HEK293 (cell line): ENCODE results near the gene FRA10AC1.

ENCODE experiments used
- CTCF ChIA-PET: fragments of 350-600 bp; formaldehyde crosslinking; extraction: SDS; loops from one replicate; lab custom pipeline; 2021; ENCODE audit warnings: antibody characterized with exemption; lab: Yijun Ruan, JAX
- POLR2A ChIA-PET: fragments of 300-600 bp; formaldehyde crosslinking; extraction: SDS; loops from one replicate; lab custom pipeline; 2020; ENCODE audit warnings: antibody characterized with exemption, inconsistent platforms; lab: Yijun Ruan, JAX
- H3K27ac ChIP-seq: fragments of 200-500 bp; sonication (Bioruptor generic); 2 replicates; pipeline ENCODE4 v1.5.1; 2014; ENCODE audit warnings: low read depth, low read length, control low read depth, inconsistent platforms; ENCODE audit errors: extremely low read depth
- H3K36me3 ChIP-seq, 2 experiments: fragments of 200-500 bp in 1 of 2; sonication (Bioruptor generic) in 1 of 2; 1 replicate in 1 of 2; 2 replicates in 1 of 2; pipeline ENCODE4 v1.5.1; 2014 to 2017; ENCODE audit warnings: inconsistent platforms in 2 of 2, low read length in 2 of 2; ENCODE audit not compliant: control insufficient read depth in 2 of 2, insufficient read depth in 1 of 2
- H3K4me1 ChIP-seq: fragments of 200-500 bp; sonication (Bioruptor generic); 2 replicates; pipeline ENCODE4 v1.5.1; 2014; ENCODE audit warnings: mild to moderate bottlenecking, low read length, inconsistent platforms; ENCODE audit not compliant: control insufficient read depth, insufficient read depth
- H3K4me3 ChIP-seq: 2 replicates; pipeline ENCODE4 v1.5.1; 2011; ENCODE audit warnings: low read depth, mild to moderate bottlenecking, control low read depth, low read length, moderate library complexity
- H3K9me3 ChIP-seq: fragments of 200-500 bp; sonication (Bioruptor generic); 2 replicates; pipeline ENCODE4 v1.5.1; 2014; ENCODE audit warnings: low read depth, low read length, inconsistent platforms; ENCODE audit not compliant: control insufficient read depth, insufficient read depth
- ATF2 ChIP-seq: fragments of 450-650 bp; formaldehyde crosslinking; IDR thresholded peaks from 2 replicates; pipeline ENCODE4 v1.5.1; 2016; ENCODE audit warnings: missing biosample characterization, missing genetic modification characterization, low read depth
- BCL11B ChIP-seq: fragments of 450-650 bp; formaldehyde crosslinking; IDR thresholded peaks from 2 replicates; pipeline ENCODE4 v1.5.1; 2016; ENCODE audit warnings: low read depth, missing biosample characterization, missing genetic modification characterization
- FEZF1 ChIP-seq: fragments of 450-650 bp; formaldehyde crosslinking; IDR thresholded peaks from 2 replicates; pipeline ENCODE4 v1.5.1; 2016; ENCODE audit warnings: missing biosample characterization, missing genetic modification characterization
- MZF1 ChIP-seq: fragments of 450-650 bp; formaldehyde crosslinking; IDR thresholded peaks from 2 replicates; pipeline ENCODE4 v1.5.1; 2017; ENCODE audit warnings: missing biosample characterization, missing genetic modification characterization, borderline replicate concordance
- OVOL3 ChIP-seq: fragments of 450-650 bp; formaldehyde crosslinking; IDR thresholded peaks from 2 replicates; pipeline ENCODE4 v1.5.1; 2016; ENCODE audit warnings: missing biosample characterization, missing genetic modification characterization
- SP7 ChIP-seq: fragments of 450-650 bp; formaldehyde crosslinking; IDR thresholded peaks from 2 replicates; pipeline ENCODE4 v1.5.1; 2016; ENCODE audit warnings: missing biosample characterization, missing genetic modification characterization
- TCF7L2 ChIP-seq: IDR thresholded peaks from 2 replicates; pipeline ENCODE4 v1.6.1; 2011; ENCODE audit warnings: low read depth, mild to moderate bottlenecking, inconsistent platforms, low read length, moderate library complexity, borderline replicate concordance
- TRIM28 ChIP-seq: IDR thresholded peaks from 2 replicates; pipeline ENCODE4 v1.6.1; 2011; ENCODE audit warnings: low read length, control low read depth, borderline replicate concordance
- WT1 ChIP-seq: fragments of 450-650 bp; formaldehyde crosslinking; IDR thresholded peaks from 2 replicates; pipeline ENCODE4 v1.5.1; 2016; ENCODE audit warnings: missing biosample characterization, missing genetic modification characterization
- ZBTB17 ChIP-seq: fragments of 450-650 bp; formaldehyde crosslinking; IDR thresholded peaks from 2 replicates; pipeline ENCODE4 v1.5.1; 2016; ENCODE audit warnings: missing biosample characterization, missing genetic modification characterization
- ZNF174 ChIP-seq: fragments of 450-650 bp; formaldehyde crosslinking; IDR thresholded peaks from 2 replicates; pipeline ENCODE4 v1.5.0; 2017; ENCODE audit warnings: missing biosample characterization, mild to moderate bottlenecking, missing genetic modification characterization
- ZNF184 ChIP-seq: fragments of 450-650 bp; IDR thresholded peaks from 2 replicates; pipeline ENCODE4 v1.5.1; 2018; ENCODE audit warnings: missing biosample characterization, mild to moderate bottlenecking, missing genetic modification characterization
- ZNF2 ChIP-seq: fragments of 450-650 bp; formaldehyde crosslinking; IDR thresholded peaks from 2 replicates; pipeline ENCODE4 v1.5.1; 2016; ENCODE audit warnings: missing biosample characterization, missing genetic modification characterization
- ZNF239 ChIP-seq: fragments of 450-650 bp; formaldehyde crosslinking; IDR thresholded peaks from 2 replicates; pipeline ENCODE4 v1.5.1; 2016; ENCODE audit warnings: missing biosample characterization, missing genetic modification characterization
- ZNF248 ChIP-seq: fragments of 450-650 bp; formaldehyde crosslinking; IDR thresholded peaks from 2 replicates; pipeline ENCODE4 v1.5.1; 2017; ENCODE audit warnings: missing biosample characterization, missing genetic modification characterization
- ZNF266 ChIP-seq: fragments of 450-650 bp; formaldehyde crosslinking; IDR thresholded peaks from 2 replicates; pipeline ENCODE4 v1.5.1; 2016; ENCODE audit warnings: missing biosample characterization, missing genetic modification characterization, low read depth
- ZNF274 ChIP-seq, 2 experiments: fragments of 200-500 bp in 1 of 2; fragments of 450-650 bp in 1 of 2; sonication (Bioruptor generic) in 1 of 2; formaldehyde crosslinking in 1 of 2; IDR thresholded peaks; 2 replicates each; pipeline versions ENCODE4 v1.5.1 to v1.6.1; 2014 to 2016; ENCODE audit warnings: borderline replicate concordance in 1 of 2, inconsistent platforms in 1 of 2, low read length in 1 of 2, missing biosample characterization in 1 of 2, missing genetic modification characterization in 1 of 2
- ZNF341 ChIP-seq: fragments of 450-650 bp; formaldehyde crosslinking; IDR thresholded peaks from 2 replicates; pipeline ENCODE4; 2016; ENCODE audit warnings: low read depth, missing biosample characterization, missing genetic modification characterization
- ZNF366 ChIP-seq: fragments of 450-650 bp; formaldehyde crosslinking; conservative IDR thresholded peaks from 2 replicates; pipeline ENCODE4 v1.5.1; 2016; ENCODE audit warnings: missing biosample characterization, missing genetic modification characterization
- ZNF391 ChIP-seq: fragments of 450-650 bp; formaldehyde crosslinking; IDR thresholded peaks from 2 replicates; pipeline ENCODE4 v1.5.1; 2016; ENCODE audit warnings: low read depth, missing biosample characterization, missing genetic modification characterization, borderline replicate concordance
- ZNF488 ChIP-seq: fragments of 450-650 bp; formaldehyde crosslinking; IDR thresholded peaks from 2 replicates; pipeline ENCODE4 v1.5.1; 2016; ENCODE audit warnings: missing biosample characterization, missing genetic modification characterization
- ZNF76 ChIP-seq: fragments of 450-650 bp; formaldehyde crosslinking; IDR thresholded peaks from 2 replicates; pipeline ENCODE4; 2016; ENCODE audit warnings: low read depth, missing biosample characterization, missing genetic modification characterization, borderline replicate concordance
- ZNF768 ChIP-seq: fragments of 450-650 bp; formaldehyde crosslinking; IDR thresholded peaks from 2 replicates; pipeline ENCODE4 v1.5.1; 2018; ENCODE audit warnings: missing biosample characterization, mild to moderate bottlenecking, missing genetic modification characterization
- ZSCAN30 ChIP-seq: fragments of 450-650 bp; IDR thresholded peaks from 2 replicates; pipeline ENCODE4 v1.5.1; 2018; ENCODE audit warnings: missing biosample characterization, mild to moderate bottlenecking, missing genetic modification characterization, moderate library complexity
- TF ChIP-seq, protein P1 (sequence below): fragments of 450-650 bp; formaldehyde crosslinking; IDR thresholded peaks from 2 replicates; pipeline ENCODE4 v1.5.1; 2016; ENCODE audit warnings: missing biosample characterization, missing genetic modification characterization
- TF ChIP-seq, protein P2 (sequence below): fragments of 450-650 bp; formaldehyde crosslinking; IDR thresholded peaks from 2 replicates; pipeline ENCODE4 v1.5.1; 2017; ENCODE audit warnings: missing biosample characterization, missing genetic modification characterization
- TF ChIP-seq, protein P3 (sequence below): fragments of 450-650 bp; formaldehyde crosslinking; IDR thresholded peaks from 2 replicates; pipeline ENCODE4 v1.5.1; 2016; ENCODE audit warnings: missing biosample characterization, missing genetic modification characterization, borderline replicate concordance

FRA10AC1 gene

GRCh38 chr10:93749218-93749799, 46.9 kb upstream of the FRA10AC1 start:
- no peak overlapping the region for H3K4me3 ChIP-seq
- H3K4me1 ChIP-seq = peaks cover 3% of the 10 kb centered on the region; the same call in 1 of the 2 replicates
- POLR2A ChIA-PET = no interaction called here
- CTCF ChIA-PET = interaction anchor here (0.7 to 7.5 kb wide), 3 partner anchors 12 to 110 kb away, joined by 4 to 179 read pairs (median 4); no protein-coding TSS in a partner anchor
- H3K36me3 ChIP-seq = no peaks in the 10 kb centered on the region
- H3K9me3 ChIP-seq = no peaks in the 10 kb centered on the region
- no peak overlapping the region for H3K27ac ChIP-seq
- TF ChIP-seq BCL11B (tag by site-specific recombination) (no peak), ZNF184 (tag by site-specific recombination) (no peak), ZBTB17 (peak; percentile 98), ZNF2 (tag by site-specific recombination) (0 out of 2 replicates have a peak, but pooled peaks have one; percentile 51), MZF1 (peak; percentile 87; the same call in 1 of the 2 replicates), SP7 (0 out of 2 replicates have a peak, but pooled peaks have one; percentile 25), ZNF366 (0 out of 2 replicates have a peak, but pooled peaks have one; percentile 36), ZNF488 (tag by site-specific recombination) (no peak), ZNF768 (tag by site-specific recombination) (no peak), ZNF174 (tag by site-specific recombination) (no peak), TRIM28 (peak; percentile 92), ZSCAN30 (tag by site-specific recombination) (peak; percentile 80), ZNF391 (tag by site-specific recombination) (no peak), ZNF248 (tag by site-specific recombination) (no peak), WT1 (tag by site-specific recombination) (0 out of 2 replicates have a peak, but pooled peaks have one; percentile 42), ZNF76 (tag by site-specific recombination) (no peak), ZNF341 (no peak), OVOL3 (no peak), ZNF274 (IDR thresholded peaks at IDR 0.05; ENCODE audit: low read length) (no peak), ZNF274 (tag by site-specific recombination; IDR thresholded peaks at IDR 0.05; ENCODE audit: borderline replicate concordance) (no peak), FEZF1 (tag by site-specific recombination) (no peak), ATF2 (tag by site-specific recombination) (no peak), ZNF266 (no peak), TCF7L2 (no peak), ZNF239 (no peak)
- TF ChIP-seq, protein P1, sequence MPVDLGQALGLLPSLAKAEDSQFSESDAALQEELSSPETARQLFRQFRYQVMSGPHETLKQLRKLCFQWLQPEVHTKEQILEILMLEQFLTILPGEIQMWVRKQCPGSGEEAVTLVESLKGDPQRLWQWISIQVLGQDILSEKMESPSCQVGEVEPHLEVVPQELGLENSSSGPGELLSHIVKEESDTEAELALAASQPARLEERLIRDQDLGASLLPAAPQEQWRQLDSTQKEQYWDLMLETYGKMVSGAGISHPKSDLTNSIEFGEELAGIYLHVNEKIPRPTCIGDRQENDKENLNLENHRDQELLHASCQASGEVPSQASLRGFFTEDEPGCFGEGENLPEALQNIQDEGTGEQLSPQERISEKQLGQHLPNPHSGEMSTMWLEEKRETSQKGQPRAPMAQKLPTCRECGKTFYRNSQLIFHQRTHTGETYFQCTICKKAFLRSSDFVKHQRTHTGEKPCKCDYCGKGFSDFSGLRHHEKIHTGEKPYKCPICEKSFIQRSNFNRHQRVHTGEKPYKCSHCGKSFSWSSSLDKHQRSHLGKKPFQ (tag by site-specific recombination) = peak; percentile 71; the same call in 1 of the 2 replicates
- TF ChIP-seq, protein P2, sequence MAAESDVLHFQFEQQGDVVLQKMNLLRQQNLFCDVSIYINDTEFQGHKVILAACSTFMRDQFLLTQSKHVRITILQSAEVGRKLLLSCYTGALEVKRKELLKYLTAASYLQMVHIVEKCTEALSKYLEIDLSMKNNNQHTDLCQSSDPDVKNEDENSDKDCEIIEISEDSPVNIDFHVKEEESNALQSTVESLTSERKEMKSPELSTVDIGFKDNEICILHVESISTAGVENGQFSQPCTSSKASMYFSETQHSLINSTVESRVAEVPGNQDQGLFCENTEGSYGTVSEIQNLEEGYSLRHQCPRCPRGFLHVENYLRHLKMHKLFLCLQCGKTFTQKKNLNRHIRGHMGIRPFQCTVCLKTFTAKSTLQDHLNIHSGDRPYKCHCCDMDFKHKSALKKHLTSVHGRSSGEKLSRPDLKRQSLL (tag by site-specific recombination) = 0 out of 2 replicates have a peak, but pooled peaks have one; percentile 10
- TF ChIP-seq, protein P3, sequence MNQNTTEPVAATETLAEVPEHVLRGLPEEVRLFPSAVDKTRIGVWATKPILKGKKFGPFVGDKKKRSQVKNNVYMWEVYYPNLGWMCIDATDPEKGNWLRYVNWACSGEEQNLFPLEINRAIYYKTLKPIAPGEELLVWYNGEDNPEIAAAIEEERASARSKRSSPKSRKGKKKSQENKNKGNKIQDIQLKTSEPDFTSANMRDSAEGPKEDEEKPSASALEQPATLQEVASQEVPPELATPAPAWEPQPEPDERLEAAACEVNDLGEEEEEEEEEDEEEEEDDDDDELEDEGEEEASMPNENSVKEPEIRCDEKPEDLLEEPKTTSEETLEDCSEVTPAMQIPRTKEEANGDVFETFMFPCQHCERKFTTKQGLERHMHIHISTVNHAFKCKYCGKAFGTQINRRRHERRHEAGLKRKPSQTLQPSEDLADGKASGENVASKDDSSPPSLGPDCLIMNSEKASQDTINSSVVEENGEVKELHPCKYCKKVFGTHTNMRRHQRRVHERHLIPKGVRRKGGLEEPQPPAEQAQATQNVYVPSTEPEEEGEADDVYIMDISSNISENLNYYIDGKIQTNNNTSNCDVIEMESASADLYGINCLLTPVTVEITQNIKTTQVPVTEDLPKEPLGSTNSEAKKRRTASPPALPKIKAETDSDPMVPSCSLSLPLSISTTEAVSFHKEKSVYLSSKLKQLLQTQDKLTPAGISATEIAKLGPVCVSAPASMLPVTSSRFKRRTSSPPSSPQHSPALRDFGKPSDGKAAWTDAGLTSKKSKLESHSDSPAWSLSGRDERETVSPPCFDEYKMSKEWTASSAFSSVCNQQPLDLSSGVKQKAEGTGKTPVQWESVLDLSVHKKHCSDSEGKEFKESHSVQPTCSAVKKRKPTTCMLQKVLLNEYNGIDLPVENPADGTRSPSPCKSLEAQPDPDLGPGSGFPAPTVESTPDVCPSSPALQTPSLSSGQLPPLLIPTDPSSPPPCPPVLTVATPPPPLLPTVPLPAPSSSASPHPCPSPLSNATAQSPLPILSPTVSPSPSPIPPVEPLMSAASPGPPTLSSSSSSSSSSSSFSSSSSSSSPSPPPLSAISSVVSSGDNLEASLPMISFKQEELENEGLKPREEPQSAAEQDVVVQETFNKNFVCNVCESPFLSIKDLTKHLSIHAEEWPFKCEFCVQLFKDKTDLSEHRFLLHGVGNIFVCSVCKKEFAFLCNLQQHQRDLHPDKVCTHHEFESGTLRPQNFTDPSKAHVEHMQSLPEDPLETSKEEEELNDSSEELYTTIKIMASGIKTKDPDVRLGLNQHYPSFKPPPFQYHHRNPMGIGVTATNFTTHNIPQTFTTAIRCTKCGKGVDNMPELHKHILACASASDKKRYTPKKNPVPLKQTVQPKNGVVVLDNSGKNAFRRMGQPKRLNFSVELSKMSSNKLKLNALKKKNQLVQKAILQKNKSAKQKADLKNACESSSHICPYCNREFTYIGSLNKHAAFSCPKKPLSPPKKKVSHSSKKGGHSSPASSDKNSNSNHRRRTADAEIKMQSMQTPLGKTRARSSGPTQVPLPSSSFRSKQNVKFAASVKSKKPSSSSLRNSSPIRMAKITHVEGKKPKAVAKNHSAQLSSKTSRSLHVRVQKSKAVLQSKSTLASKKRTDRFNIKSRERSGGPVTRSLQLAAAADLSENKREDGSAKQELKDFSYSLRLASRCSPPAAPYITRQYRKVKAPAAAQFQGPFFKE (tag by site-specific recombination) = no peak
